ENCODE measurements around the gene POMGNT2. TPM values are rescaled to one million over a fixed set of nuclear protein-coding genes. Genes with fewer than 3 reads are reported as not detected.

Gene POMGNT2
- total RNA-seq (2013; cell fraction: nucleolus; rRNA removed) = 0.49 and 0.65 TPM in 2 replicates
- total RNA-seq (2014; rRNA removed) (0.17 and 0.22 TPM in 2 replicates), total RNA-seq (2014; rRNA removed; fragmentation: Illumina TruSeq; extraction: Trizol) (0.09 TPM in 2 replicates), total RNA-seq (2021) (0.13 and 0.15 TPM in 2 replicates), polyA plus RNA-seq (2011; rRNA removed) (0.55 and 1.7 TPM in 2 replicates), polyA plus RNA-seq (2014; fragmentation: Illumina TruSeq; extraction: Trizol) (0.12 TPM in 1 of 2 replicates, not detected in the other), polyA plus RNA-seq (2014; fragmentation: Nextera tagmentation; extraction: Ambion mirVana) (under 1 TPM in 1 of 2 experiments, not detected in 1; 0.02 TPM), polyA plus RNA-seq (2014; rRNA removed) (0.23 and 0.32 TPM in 2 replicates), polyA plus RNA-seq (2016; fragmentation: Nextera tagmentation; extraction: Ambion mirVana) (under 1 TPM; 0.24 to 0.33 TPM), polyA minus RNA-seq (2011; rRNA and poly(A)+ RNA removed) (2.0 and 2.2 TPM in 2 replicates), Bru-seq, nascent RNA (percentile 36 among the genes with signal in this experiment), BruChase-seq, experiment 1, labeled RNA remaining after a 6-hour chase (percentile 17 among the genes with signal in this experiment), BruChase-seq, experiment 2, labeled RNA remaining after a 2-hour chase (percentile 22 among the genes with signal in this experiment)
- not detected for polyA plus RNA-seq (2011; ENCODE audit: low read depth)
- 2.4 and 3.8 TPM in 2 replicates for polyA plus RNA-seq (2011; cell fraction: cytosol; rRNA removed)
- polyA plus RNA-seq (2011; cell fraction: nucleus; rRNA removed) = 2.0 and 2.5 TPM in 2 replicates
- polyA plus RNA-seq (2012) = 0.14 and 0.44 TPM in 2 replicates
- 0.83 and 1.1 TPM in 2 replicates for polyA minus RNA-seq (2011; cell fraction: cytosol; rRNA and poly(A)+ RNA removed)
- polyA minus RNA-seq (2011; cell fraction: nucleus; rRNA and poly(A)+ RNA removed) = 0.60 and 1.1 TPM in 2 replicates
- long read RNA-seq, experiment 1, partial matches to known transcripts = 0 of 3 reads
- long read RNA-seq, experiment 1, other reads (novel, unspliced or antisense) = 2 of 3 reads
- long read RNA-seq, experiment 2, partial matches to known transcripts = 3 of 3 reads
- long read RNA-seq, experiment 2, other reads (novel, unspliced or antisense) = 0 of 3 reads

DNA sequence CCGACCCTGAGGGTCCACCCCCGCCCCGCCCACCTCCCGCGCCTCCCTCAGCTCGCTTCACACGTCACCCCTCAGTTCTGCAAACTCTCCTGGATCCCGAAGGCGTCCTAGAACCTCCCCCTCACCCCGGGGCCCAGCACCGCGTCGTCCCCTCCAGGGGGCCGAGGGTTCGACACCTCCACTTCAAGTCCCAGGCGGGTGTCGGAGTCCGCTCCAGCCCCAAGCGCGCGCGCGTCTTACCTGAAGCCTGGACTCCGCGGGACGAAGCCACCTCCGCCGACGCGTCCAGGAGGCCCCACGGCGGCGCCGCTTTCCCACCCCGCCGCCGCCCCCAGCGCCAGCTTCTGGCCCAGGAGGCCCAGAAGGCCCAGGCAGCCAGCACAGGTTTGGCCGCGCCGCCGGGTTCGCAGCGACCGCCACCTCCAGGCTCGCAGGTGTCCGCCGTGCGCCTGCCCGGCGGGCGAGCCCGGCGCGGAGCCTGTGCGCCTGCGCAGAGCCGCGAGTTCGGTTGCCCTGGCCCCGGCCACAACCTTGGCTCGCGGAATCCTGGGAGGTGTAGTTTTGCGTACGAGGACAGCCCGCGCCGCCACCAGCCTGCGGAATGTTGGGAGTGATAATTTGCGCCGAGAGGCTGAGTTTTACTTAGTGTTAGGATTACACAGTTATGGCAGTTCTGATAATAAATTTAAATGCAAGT lies at the start of gene POMGNT2:
TSS of gene POMGNT2 (minus strand) at position 484 of the 697 bp plus-strand sequence. CDS start 24,648 bp downstream, outside the sequence.
- H3K27ac ChIP-seq (ENCODE audit: control insufficient read depth, insufficient read depth) = no peak within 1 kb of the TSS
- peak; percentile 99 for ATAC-seq
- ChIA-PET SMC1A (ENCODE audit: uncharacterized antibody, unreplicated experiment) (no interaction called here), CTCF (interaction anchor here (1.2 to 1.3 kb wide), 2 partner anchors 108 to 272 kb away, joined by 3 read pairs; no protein-coding TSS in a partner anchor), POLR2A (no interaction called here), RAD21 (ENCODE audit: unreplicated experiment) (no interaction called here)
- H3K9ac ChIP-seq (ENCODE audit: control insufficient read depth, insufficient read depth, low read length) = no peak within 1 kb of the TSS; the same call in 1 of the 2 replicates
- intact Hi-C loops (cut with micrococcal nuclease; ENCODE audit: unreplicated experiment) = no loop called here
- no peaks in the 10 kb centered on the region for H3K79me2 ChIP-seq (ENCODE audit: control insufficient read depth, insufficient read depth, low read length)
- no peaks in the 10 kb centered on the region; the same call in 2 of the 3 replicates for H3K9me3 ChIP-seq (replicated peaks; ENCODE audit: control insufficient read depth, insufficient read depth, low read length)
- in situ Hi-C loops (cut with MboI) = no loop called here
- peak within 1 kb of the TSS; percentile 57; the same call in 1 of the 2 replicates for H3K4me3 ChIP-seq
- BruUV-seq (replicated peaks) = no TSS peak
- H3K27me3 ChIP-seq (replicated peaks in 1 of 2; ENCODE audit: control insufficient read depth in 2 of 2, insufficient read depth in 2 of 2, low read length in 1 of 2) = peaks cover 0 to 2% of the 10 kb centered on the region in 2 experiments; a peak in 2 of 4 replicates
- 2% methylated on average over 63 of the region's 71 CpGs for whole genome bisulfite sequencing (ENCODE audit: insufficient coverage, insufficient replicate concordance, low lambda C conversion rate, missing lambda C conversion rate)
- no peak for FAIRE-seq
- DNase-seq (ENCODE audit: low read depth, low spot score) = peak; percentile 16
- H3K4me2 ChIP-seq (ENCODE audit: control insufficient read depth, insufficient read depth) = peak within 1 kb of the TSS; percentile 79
- no peaks in the 10 kb centered on the region; the same call in 1 of the 2 replicates for H3K4me1 ChIP-seq (ENCODE audit: control insufficient read depth, insufficient read depth, low read length)
- H4K20me1 ChIP-seq (ENCODE audit: control insufficient read depth, insufficient read depth) = no peaks in the 10 kb centered on the region
- H3K36me3 ChIP-seq (ENCODE audit: control insufficient read depth in 2 of 2, insufficient read depth in 2 of 2, low read length in 1 of 2) = no peaks in the 10 kb centered on the region
- peak within 1 kb of the TSS; percentile 69 for H2AFZ ChIP-seq (ENCODE audit: control insufficient read depth, low read depth, low read length)
- peak; percentile 85 for TF ChIP-seq HCFC1 (IDR thresholded peaks at IDR 0.05; ENCODE audit: low read length)
- TF ChIP-seq SIX5 (IDR thresholded peaks at IDR 0.05; ENCODE audit: low read depth, low read length, severe bottlenecking) = peak; percentile 66
- 0 out of 2 replicates have a peak, but pooled peaks have one; percentile 19 for TF ChIP-seq DPF2 (IDR thresholded peaks at IDR 0.05)
- TF ChIP-seq RB1 (IDR thresholded peaks at IDR 0.05; ENCODE audit: borderline replicate concordance) = 0 out of 2 replicates have a peak, but pooled peaks have one; percentile 52
- TF ChIP-seq, protein P1, sequence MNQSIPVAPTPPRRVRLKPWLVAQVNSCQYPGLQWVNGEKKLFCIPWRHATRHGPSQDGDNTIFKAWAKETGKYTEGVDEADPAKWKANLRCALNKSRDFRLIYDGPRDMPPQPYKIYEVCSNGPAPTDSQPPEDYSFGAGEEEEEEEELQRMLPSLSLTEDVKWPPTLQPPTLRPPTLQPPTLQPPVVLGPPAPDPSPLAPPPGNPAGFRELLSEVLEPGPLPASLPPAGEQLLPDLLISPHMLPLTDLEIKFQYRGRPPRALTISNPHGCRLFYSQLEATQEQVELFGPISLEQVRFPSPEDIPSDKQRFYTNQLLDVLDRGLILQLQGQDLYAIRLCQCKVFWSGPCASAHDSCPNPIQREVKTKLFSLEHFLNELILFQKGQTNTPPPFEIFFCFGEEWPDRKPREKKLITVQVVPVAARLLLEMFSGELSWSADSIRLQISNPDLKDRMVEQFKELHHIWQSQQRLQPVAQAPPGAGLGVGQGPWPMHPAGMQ (IDR thresholded peaks at IDR 0.05; ENCODE audit: borderline replicate concordance) = no peak
- TF ChIP-seq, protein P2, sequence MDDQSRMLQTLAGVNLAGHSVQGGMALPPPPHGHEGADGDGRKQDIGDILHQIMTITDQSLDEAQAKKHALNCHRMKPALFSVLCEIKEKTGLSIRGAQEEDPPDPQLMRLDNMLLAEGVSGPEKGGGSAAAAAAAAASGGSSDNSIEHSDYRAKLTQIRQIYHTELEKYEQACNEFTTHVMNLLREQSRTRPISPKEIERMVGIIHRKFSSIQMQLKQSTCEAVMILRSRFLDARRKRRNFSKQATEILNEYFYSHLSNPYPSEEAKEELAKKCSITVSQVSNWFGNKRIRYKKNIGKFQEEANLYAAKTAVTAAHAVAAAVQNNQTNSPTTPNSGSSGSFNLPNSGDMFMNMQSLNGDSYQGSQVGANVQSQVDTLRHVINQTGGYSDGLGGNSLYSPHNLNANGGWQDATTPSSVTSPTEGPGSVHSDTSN (IDR thresholded peaks at IDR 0.05; ENCODE audit: insufficient replicate concordance, low read depth, low read length) = no peak
- TF ChIP-seq NR2F1 (conservative IDR thresholded peaks at IDR 0.05) = peak; percentile 47; the same call in 1 of the 2 replicates
- TF ChIP-seq ZNF207 (IDR thresholded peaks at IDR 0.05; ENCODE audit: borderline replicate concordance) = 0 out of 2 replicates have a peak, but pooled peaks have one; percentile 47
- peak; percentile 95 for TF ChIP-seq IKZF1 (conservative IDR thresholded peaks at IDR 0.05)
- peak; percentile 60 for TF ChIP-seq NRF1 (conservative IDR thresholded peaks at IDR 0.05; ENCODE audit: low read depth, low read length)
- no peak for TF ChIP-seq SMAD5 (IDR thresholded peaks at IDR 0.05; ENCODE audit: low read depth)
- 0 out of 2 replicates have a peak, but pooled peaks have one; percentile 37 for TF ChIP-seq BACH1 (IDR thresholded peaks at IDR 0.05; ENCODE audit: borderline replicate concordance)
- TF ChIP-seq, protein P3, sequence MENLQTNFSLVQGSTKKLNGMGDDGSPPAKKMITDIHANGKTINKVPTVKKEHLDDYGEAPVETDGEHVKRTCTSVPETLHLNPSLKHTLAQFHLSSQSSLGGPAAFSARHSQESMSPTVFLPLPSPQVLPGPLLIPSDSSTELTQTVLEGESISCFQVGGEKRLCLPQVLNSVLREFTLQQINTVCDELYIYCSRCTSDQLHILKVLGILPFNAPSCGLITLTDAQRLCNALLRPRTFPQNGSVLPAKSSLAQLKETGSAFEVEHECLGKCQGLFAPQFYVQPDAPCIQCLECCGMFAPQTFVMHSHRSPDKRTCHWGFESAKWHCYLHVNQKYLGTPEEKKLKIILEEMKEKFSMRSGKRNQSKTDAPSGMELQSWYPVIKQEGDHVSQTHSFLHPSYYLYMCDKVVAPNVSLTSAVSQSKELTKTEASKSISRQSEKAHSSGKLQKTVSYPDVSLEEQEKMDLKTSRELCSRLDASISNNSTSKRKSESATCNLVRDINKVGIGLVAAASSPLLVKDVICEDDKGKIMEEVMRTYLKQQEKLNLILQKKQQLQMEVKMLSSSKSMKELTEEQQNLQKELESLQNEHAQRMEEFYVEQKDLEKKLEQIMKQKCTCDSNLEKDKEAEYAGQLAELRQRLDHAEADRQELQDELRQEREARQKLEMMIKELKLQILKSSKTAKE (IDR thresholded peaks at IDR 0.05; ENCODE audit: low read depth, poor library complexity, severe bottlenecking) = no peak
